HepG2 (cell line): Measurements from ENCODE around the gene TRPC3. TPM values are rescaled to one million over a fixed set of nuclear protein-coding genes. Genes with fewer than 3 reads are reported as not detected.

Experiments used
- ARNT2 ChIP-seq: sonication (generic); formaldehyde crosslinking; IDR thresholded peaks from 2 replicates; pipeline ENCODE4 v1.8.0; 2022; ENCODE audit warnings: mild to moderate bottlenecking, low read depth, missing genetic modification reagents, moderate library complexity
- CREB1 ChIP-seq, 2 experiments: fragments of 450-650 bp in 1 of 2; IDR thresholded peaks; 2 replicates each; pipeline ENCODE4 v1.6.1; 2016 to 2017; ENCODE audit warnings: control low read depth in 1 of 2, mild to moderate bottlenecking in 1 of 2, missing compliant biosample characterization in 1 of 2, missing genetic modification characterization in 1 of 2
- DPF2 ChIP-seq: sonication (generic); formaldehyde crosslinking; IDR thresholded peaks from 2 replicates; pipeline ENCODE4 v1.4.0; 2020; ENCODE audit warnings: mild to moderate bottlenecking, low read depth, missing genetic modification reagents, borderline replicate concordance
- E2F2 ChIP-seq: sonication (generic); formaldehyde crosslinking; IDR thresholded peaks from 2 replicates; pipeline ENCODE4 v1.4.0; 2020; ENCODE audit warnings: missing genetic modification reagents, borderline replicate concordance
- ETV5 ChIP-seq: IDR thresholded peaks from 2 replicates; pipeline ENCODE4 v1.6.1; 2018; ENCODE audit warnings: missing biosample characterization, missing genetic modification reagents, inconsistent platforms, borderline replicate concordance
- HMGA1 ChIP-seq: sonication (generic); formaldehyde crosslinking; conservative IDR thresholded peaks from 2 replicates; pipeline ENCODE4 v1.4.0; 2020; ENCODE audit warnings: missing genetic modification reagents
- HNRNPK ChIP-seq: fragments of 200-400 bp; formaldehyde crosslinking; IDR thresholded peaks from 2 replicates; pipeline ENCODE4 v1.6.1; 2018; ENCODE audit warnings: low read length, low read depth, moderate library complexity, mild to moderate bottlenecking; ENCODE audit not compliant: poor library complexity, severe bottlenecking
- MED8 ChIP-seq: sonication (generic); formaldehyde crosslinking; IDR thresholded peaks from 2 replicates; pipeline ENCODE4 v1.8.1; 2023; ENCODE audit warnings: mild to moderate bottlenecking, missing genetic modification reagents; ENCODE audit not compliant: insufficient replicate concordance
- NCOA1 ChIP-seq: sonication (generic); formaldehyde crosslinking; IDR thresholded peaks from 2 replicates; pipeline ENCODE4 v1.9.0; 2021; ENCODE audit warnings: missing genetic modification reagents
- NFE2 ChIP-seq: sonication (generic); formaldehyde crosslinking; IDR thresholded peaks from 2 replicates; pipeline ENCODE4 v1.4.0; 2020; ENCODE audit warnings: missing genetic modification reagents
- POGK ChIP-seq: sonication (generic); formaldehyde crosslinking; conservative IDR thresholded peaks from 2 replicates; pipeline ENCODE4 v1.8.0; 2022; ENCODE audit warnings: mild to moderate bottlenecking, moderate library complexity, missing genetic modification reagents
- SAP130 ChIP-seq: IDR thresholded peaks from 2 replicates; pipeline ENCODE4 v1.6.1; 2016; ENCODE audit warnings: low read depth
- SIN3B ChIP-seq: fragments of 150-350 bp; IDR thresholded peaks from 2 replicates; pipeline ENCODE4 v1.6.1; 2014; ENCODE audit warnings: low read length
- STAT5B ChIP-seq: sonication (generic); formaldehyde crosslinking; IDR thresholded peaks from 2 replicates; pipeline ENCODE4 v1.4.0; 2020; ENCODE audit warnings: missing genetic modification reagents
- TGIF2 ChIP-seq: IDR thresholded peaks from 2 replicates; pipeline ENCODE4 v1.6.1; 2016; ENCODE audit warnings: control low read depth, missing compliant biosample characterization
- TOE1 ChIP-seq: sonication (generic); formaldehyde crosslinking; IDR thresholded peaks from 2 replicates; pipeline ENCODE4 v1.4.0; 2020; ENCODE audit warnings: mild to moderate bottlenecking, missing genetic modification reagents
- ZBTB38 ChIP-seq: sonication (generic); formaldehyde crosslinking; IDR thresholded peaks from 2 replicates; pipeline ENCODE4 v1.5.1; 2020; ENCODE audit warnings: mild to moderate bottlenecking, missing genetic modification reagents
- ZKSCAN5 ChIP-seq: sonication (generic); formaldehyde crosslinking; IDR thresholded peaks from 2 replicates; pipeline ENCODE4 v1.5.1; 2020; ENCODE audit warnings: mild to moderate bottlenecking, missing genetic modification reagents
- ZNF180 ChIP-seq: sonication (generic); formaldehyde crosslinking; IDR thresholded peaks from 2 replicates; pipeline ENCODE4 v1.4.0; 2020; ENCODE audit warnings: low read depth, missing genetic modification reagents, borderline replicate concordance
- ZNF264 ChIP-seq: sonication (generic); formaldehyde crosslinking; IDR thresholded peaks from 2 replicates; pipeline ENCODE4 v1.4.0; 2020; ENCODE audit warnings: missing genetic modification reagents
- ZNF503 ChIP-seq: sonication (generic); formaldehyde crosslinking; IDR thresholded peaks from 2 replicates; pipeline ENCODE4 v1.4.0; 2020; ENCODE audit warnings: missing genetic modification reagents
- ZNF589 ChIP-seq: sonication (generic); formaldehyde crosslinking; conservative IDR thresholded peaks from 2 replicates; pipeline ENCODE4 v1.8.0; 2022; ENCODE audit warnings: mild to moderate bottlenecking, moderate library complexity, missing genetic modification reagents
- ZNF850 ChIP-seq: sonication (generic); formaldehyde crosslinking; conservative IDR thresholded peaks from 2 replicates; pipeline ENCODE4 v1.9.0; 2021; ENCODE audit warnings: mild to moderate bottlenecking, missing genetic modification reagents
- polyA plus RNA-seq, 8 experiments: library from polyadenylated mRNA; depleted of rRNA in 3 of 8; stranded (reverse) in 7 of 8; unstranded in 1 of 8; fragments of >200 nt; fragmentation: Illumina TruSeq in 4 of 8; extraction: Trizol in 4 of 8; gene quantifications; 2 replicates each; pipeline versions ENCODE4 v1.2.1 to v1.2.3, GENCODE V29; 2011 to 2016; ENCODE audit warnings: low read depth in 4 of 8, missing spikeins in 1 of 8, mixed read lengths in 1 of 8; ENCODE audit not compliant: insufficient read depth in 1 of 8
- total RNA-seq, 5 experiments: library from RNA; depleted of rRNA; stranded (reverse); fragments of >200 nt; fragmentation: Illumina TruSeq; extraction: Trizol; gene quantifications; 2 replicates each; pipeline ENCODE4 v1.2.3, GENCODE V29; 2016; ENCODE audit warnings: low read depth in 1 of 5

TRPC3 gene
- total and polyA plus RNA-seq, 2 of the 13 experiments (the other 11 are each of a cell fraction or from before 2014, with no cell fraction given): not detected

GRCh38 chr4:121869841-121870822 is 81.7 kb downstream of the TRPC3 start, which contains the start of gene BBS7 (continued):
- TF ChIP-seq ZKSCAN5 (CRISPR knock-in tag) (no peak), ZNF850 (CRISPR knock-in tag) (no peak), ZNF503 (CRISPR knock-in tag) (no peak), ZNF589 (no peak), POGK (CRISPR knock-in tag) (no peak; the same call in 1 of the 2 replicates), SIN3B (no peak), HNRNPK (no peak), STAT5B (CRISPR knock-in tag) (no peak), ARNT2 (peak; percentile 71; the same call in 1 of the 2 replicates), ZBTB38 (CRISPR knock-in tag) (peak; percentile 76; the same call in 1 of the 2 replicates), HMGA1 (CRISPR knock-in tag) (no peak), E2F2 (no peak), SAP130 (CRISPR knock-in tag) (peak; percentile 77), MED8 (CRISPR knock-in tag) (no peak), CREB1 (IDR thresholded peaks at IDR 0.05) (peak; percentile 98), CREB1 (CRISPR knock-in tag; IDR thresholded peaks at IDR 0.05) (peak; percentile 93), ETV5 (no peak), TGIF2 (no peak), ZNF180 (CRISPR knock-in tag) (no peak), NCOA1 (no peak), NFE2 (CRISPR knock-in tag) (no peak), ZNF264 (CRISPR knock-in tag) (no peak), DPF2 (CRISPR knock-in tag) (no peak), TOE1 (no peak)
